HG03045 (cell line): Measurements from ENCODE around the gene BANK1.

Experiments used
- ATAC-seq: cut with Tn5 transposase; IDR thresholded peaks from one replicate; pipeline ENCODE4 v1.9.1; 2021; ENCODE audit warnings: mild to moderate bottlenecking, moderate library complexity; ENCODE audit not compliant: unreplicated experiment

Gene BANK1, protein sequence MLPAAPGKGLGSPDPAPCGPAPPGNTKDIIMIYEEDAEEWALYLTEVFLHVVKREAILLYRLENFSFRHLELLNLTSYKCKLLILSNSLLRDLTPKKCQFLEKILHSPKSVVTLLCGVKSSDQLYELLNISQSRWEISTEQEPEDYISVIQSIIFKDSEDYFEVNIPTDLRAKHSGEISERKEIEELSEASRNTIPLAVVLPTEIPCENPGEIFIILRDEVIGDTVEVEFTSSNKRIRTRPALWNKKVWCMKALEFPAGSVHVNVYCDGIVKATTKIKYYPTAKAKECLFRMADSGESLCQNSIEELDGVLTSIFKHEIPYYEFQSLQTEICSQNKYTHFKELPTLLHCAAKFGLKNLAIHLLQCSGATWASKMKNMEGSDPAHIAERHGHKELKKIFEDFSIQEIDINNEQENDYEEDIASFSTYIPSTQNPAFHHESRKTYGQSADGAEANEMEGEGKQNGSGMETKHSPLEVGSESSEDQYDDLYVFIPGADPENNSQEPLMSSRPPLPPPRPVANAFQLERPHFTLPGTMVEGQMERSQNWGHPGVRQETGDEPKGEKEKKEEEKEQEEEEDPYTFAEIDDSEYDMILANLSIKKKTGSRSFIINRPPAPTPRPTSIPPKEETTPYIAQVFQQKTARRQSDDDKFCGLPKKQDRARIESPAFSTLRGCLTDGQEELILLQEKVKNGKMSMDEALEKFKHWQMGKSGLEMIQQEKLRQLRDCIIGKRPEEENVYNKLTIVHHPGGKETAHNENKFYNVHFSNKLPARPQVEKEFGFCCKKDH

DNA sequence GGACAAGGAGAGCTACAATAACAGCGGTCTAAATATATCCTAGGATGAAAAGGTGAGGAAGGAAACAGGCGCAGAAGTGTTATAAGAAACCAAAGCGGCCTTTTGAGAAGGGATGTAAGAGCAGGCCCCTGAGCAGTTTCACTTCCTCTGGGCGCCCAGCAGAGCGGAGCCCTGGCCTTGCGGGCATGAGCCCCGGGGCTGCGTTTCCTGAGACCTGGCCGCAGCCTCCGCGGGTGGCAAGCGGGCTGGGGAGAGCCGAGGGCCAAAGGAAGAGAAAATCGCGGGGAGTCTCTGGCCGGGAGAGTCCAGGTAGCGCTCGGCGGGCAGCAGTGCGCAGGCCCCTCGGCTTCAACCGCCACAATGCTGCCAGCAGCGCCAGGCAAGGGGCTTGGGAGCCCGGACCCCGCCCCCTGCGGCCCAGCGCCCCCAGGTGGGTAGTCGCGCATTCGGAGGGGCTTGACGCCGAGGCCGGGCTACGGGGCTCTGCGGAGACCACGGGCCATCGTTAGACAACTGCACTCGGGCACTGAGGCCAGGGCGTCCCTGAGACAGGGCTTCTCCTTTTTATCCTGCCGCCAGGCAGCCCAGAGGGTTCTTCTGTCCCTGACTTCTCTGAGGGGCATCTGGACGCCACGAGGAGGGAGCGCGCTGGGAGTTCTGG is at the start of gene BANK1:
TSS of gene BANK1 (plus strand) at position 210 of the 661 bp plus-strand sequence. CDS start at position 361, 151 bp downstream.
- peak; percentile 100 for ATAC-seq

DNA sequence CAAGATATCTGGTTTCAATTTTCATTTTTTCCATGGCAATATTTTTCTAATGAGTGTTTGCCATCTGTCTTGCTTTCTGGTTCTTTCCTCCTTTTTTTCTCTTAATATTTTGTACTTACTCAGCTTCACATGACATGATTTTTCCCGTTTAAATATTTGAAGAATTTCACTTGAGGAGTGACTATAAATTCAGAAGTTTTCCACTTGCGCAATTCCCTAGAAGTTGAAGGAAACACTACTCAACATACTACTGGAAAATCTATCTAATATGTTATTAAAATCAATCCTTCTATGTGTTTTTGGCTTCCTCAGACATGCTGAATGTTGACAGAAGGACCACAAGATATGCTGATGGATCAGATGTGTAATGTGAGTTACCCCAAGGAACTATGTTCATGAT is 36.8 kb upstream of the BANK1 start:
- no peak for ATAC-seq

DNA sequence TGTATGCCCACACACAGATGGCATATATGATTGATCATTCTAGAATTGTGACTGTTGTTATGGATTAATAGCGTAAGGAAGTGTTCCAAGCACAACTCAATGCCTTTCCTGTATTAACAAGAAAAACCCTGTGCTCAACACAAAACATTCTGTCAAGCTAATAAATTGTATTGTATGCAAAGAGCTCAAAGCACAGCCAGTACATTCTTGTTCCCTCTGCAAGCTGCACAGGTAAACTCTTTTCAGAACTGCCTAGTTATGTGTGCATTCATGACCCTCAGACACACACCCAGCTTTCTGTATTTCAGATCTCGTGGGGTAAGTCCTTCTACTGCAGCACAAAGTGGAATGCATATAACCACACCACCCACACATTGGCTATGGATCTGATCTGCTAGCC is 34.3 kb upstream of the BANK1 start:
- ATAC-seq = no peak

DNA sequence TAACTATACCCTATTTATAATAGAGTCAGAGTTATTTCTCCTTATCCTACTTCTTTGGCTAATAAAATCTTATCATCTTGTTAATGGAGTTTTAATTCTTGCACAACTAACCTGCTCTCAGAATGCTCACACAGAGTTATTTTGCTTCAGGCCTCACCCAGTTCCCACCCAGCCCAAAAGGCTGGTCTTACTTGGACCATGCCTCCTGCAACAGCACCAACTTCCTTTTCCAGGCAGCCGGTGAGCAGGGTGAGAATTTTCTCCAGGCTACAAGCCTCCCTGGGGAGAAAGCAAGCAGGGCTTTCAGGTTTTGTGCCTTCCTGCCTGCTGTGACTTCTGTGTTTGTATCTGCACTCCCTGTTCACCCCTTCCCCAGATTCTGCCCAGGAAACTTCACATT is 29.1 kb upstream of the BANK1 start:
- ATAC-seq = no peak

DNA sequence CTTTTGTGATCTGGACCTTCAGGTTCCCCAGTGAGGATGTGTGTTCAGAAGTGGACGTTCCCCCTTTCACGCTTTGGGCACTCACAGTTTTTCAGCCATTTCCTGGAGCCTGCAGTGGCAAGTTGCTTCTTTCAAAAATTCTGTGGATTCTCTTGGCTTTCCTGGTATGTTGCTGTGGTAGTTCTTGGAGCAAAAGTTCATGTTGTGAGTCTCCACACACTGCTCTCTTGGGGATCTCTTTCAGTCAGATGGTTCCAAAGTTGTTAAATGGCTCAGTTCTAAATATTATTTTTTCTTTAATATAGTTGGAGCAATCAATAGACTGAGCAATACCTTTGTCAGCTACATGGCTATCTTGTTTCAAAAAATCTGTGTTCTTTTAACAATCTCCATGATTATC is 28.5 kb upstream of the BANK1 start:
- ATAC-seq = no peak

DNA sequence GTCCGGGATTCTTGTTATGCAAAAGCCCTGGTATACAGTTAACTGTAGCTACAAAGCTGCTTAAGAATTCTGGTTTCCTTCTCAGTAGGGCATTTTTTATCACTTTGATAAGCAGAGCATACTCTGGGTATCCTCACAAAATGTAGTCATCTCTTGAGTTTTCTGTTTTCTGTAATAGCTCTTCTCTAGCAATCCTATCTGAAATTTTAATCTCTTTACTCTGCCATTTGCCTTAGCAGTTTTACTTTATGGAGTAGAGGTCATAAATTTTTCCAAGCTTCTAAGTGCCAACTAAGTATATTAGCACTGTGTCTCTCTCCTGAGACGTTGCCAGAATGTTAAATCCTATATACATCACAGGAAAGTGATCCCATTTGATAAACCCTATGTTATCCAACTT is 28.0 kb upstream of the BANK1 start:
- no peak for ATAC-seq

DNA sequence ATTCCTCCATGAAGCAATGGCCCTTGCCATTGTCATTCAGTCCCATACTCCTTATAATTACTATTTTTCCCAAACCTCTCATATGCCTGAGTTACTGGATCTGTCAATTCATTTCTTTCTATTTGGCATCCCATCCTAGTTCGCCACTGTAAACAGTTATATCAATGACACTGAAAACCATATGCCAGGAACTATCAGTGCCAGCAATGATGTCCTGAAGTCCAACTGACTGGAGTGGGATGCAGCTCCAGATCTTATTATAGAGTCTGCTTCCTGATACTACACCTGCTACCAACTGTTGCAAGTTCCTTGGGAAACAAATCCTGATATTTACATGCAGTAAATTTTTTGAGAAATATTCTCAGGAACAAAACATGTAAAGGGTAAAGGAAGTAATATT is 27.0 kb upstream of the BANK1 start:
- ATAC-seq = no peak

DNA sequence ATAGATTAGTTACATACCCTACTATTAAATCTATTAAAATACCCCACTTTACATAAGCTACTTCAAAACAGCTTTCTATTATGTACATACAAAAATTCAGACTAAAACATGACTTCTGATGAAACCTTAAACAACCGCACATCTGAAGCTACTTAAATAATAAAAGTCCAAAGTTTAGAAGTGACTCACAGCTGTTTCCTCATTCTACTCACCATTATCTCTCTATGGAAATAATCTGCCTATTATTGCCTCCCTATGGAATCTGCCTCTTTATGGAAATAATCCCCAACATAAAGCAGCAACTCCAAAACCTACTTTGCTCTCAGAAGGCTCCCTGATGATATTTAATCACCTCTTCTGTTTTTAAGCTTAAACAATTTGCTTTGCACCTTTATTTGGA is 15.7 kb upstream of the BANK1 start:
- ATAC-seq = no peak

DNA sequence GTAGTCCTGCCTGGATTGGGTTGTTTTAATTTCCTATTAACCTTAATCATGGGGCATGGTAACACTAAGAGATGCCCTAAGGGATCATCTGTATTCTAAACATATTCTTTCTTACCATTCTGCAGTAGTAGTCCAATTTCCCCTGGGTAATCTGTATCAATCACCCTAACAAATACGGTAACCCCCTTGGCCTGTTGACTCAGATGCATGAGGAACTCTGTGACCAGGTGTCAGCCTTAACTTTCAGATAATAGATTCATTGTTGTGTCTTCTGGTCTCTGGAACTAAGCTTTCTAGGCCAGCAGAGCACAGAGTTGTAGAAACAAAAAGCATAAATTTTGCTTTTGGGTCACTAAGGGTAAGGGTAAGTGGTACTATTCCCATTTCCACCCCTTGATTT is 13.1 kb upstream of the BANK1 start:
- no peak for ATAC-seq

DNA sequence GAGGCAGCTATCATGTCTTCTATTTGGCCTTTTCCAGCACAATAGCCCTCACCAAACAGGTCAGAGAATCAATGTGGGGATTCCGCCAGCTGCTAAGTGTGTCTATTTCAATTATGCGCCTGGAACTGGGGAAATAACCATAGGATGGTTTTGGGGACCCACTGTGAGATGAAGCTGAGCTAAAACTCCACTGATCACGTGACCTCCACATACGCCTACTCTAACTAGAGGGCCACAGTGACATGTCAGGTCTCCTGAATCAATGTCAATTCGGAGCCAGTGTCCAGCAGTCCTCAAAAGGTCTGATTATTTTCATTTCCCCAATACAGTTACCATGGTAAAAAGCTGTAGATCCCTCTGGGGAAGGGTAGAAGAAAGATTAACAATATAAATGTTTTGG is 10.2 kb upstream of the BANK1 start:
- no peak for ATAC-seq

DNA sequence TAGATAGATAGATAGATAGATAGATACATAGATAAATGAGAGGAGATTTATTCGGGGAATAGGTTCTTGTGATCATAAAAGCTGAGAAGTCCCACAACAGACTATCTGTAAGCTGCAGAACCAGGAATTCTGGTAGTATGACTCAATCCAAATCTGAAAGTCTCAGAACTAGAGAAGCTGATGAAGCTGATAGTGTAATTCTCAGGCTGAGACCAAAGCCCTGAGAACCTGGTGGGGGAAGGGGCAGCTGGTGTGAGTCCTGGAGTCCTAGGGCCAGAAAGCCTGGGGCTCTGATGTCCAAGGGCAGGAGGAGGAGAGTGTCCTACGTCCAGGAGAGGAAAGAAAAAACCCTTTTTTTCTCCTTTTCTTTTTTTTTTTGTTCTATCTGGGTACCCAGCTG is 8.0 kb upstream of the BANK1 start:
- no peak for ATAC-seq

DNA sequence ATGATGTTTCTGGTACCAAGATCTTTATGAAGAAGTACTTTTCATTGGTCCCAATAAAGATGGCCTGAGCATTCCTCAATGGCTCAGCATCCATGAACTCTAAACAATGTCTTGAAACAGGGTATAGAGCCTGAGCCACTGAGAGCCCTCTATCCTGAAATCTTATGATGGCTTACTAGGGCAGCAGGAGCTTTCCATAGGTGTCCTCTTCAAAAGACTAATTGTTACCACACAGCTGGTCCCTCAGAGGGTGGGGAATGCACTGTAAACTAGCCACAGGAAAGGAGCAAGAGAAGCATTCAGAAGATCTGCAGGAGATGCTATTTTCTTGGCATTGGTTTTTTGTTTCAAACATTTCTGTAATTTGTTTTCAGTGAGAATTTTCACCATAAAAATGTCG is 5.6 kb upstream of the BANK1 start:
- no peak for ATAC-seq

DNA sequence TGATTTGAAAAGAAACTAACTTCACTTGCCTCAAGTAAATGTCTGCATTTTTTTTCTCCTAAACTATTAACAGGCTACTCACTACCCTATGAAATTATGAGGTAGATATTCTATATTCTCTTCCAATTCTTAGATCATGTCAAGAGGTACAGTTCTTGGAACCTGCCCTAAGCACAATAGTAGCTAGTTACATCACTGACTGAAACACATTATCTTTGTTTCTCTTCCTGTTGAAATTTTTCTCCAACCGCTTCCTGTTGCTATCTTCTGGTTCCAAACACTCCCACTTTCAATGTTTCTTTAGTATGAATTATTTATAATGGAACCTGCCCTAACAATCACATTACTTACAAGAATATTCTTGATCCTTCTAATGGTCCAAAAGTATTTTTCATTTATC is 5.0 kb upstream of the BANK1 start:
- no peak for ATAC-seq

DNA sequence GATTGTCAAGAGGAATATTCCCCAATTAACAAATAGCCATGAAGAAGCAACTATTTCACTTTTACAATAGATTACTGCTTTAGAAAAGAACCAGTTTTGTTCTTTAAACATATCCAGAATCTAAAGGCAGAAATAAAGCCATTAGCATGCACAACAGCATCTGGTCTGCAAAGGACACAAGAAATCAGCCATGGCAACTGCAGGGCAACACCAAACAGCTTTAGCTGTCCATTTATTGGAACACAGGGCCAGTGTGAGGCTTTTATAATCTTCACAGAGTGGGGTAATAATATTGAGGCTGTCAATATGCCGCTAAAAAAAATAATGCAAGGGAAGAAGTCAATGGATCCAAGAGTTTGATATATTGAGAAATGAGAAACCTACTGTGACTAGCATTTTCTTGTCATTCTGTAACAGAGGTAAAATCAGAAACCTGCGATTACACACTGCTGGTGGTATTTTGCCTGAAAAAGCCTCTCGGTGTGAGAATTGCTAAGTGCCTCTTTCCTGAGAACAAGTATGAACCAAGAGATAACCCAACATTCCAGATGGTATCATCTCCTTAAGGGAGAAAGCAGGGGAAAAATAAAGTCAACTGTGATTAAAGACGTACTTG is 2.7 kb upstream of the BANK1 start:
- no peak for ATAC-seq

DNA sequence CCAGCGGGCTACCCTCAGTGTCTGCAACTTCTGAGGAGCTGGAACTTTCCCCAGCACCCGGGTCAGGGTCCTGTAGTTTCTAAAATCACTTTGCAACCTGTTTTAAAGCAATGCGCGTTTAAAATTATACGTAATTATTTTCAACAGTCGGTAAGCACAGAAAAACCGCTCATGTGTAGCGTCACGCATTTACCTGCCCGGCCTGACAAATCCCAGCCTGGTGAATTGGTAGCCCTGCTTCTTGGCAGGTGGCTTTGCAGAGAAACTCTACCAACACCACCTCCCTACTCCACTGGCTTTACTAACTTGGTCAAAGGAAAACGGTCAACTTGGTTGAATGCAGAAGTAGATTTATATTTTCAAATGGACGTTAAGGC is 640 bp downstream of the BANK1 start:
- peak; percentile 11 for ATAC-seq

DNA sequence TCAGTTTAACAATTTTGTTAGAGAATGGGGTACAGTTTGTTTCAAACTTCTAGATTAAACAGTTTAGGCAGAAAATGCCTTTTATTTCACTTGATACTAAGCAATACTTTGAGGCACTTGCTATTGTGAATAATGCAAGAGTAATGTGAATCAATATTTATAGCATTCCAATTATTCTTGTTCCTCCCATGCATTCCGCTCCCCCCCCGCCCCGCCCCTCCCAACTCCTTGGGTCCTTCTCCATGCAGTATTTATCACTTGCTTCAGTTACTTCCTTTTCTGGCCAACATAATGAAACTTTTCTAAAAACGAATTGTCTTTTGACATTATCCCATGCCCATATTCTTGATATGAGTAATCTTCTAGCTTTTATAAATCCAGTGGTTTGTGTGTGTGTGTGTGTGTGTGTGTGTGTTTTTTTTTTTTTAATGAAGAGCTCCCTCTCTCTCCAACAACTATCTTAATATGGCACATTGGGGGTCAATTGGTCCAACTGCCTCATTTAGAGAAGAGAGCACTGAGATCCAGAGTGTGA is 1.6 kb downstream of the BANK1 start:
- no peak for ATAC-seq

DNA sequence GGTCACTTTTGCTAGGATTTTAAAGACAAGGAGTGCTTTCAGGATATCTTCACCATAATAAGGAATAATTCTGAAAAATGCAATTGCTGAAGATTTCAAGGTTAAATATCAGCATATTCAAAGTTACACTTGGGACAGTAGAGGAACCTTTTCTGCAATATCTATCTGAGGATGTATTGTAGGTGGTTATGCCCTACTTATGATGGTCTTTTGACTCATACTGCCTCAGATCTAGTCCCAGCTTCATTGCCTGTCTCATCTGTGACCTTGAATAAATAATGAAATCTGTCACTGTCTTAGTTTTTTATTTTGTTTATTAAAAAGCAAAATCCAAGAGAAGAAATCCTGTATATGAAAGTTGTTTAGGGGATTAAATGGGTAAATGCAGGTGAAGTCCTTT is 2.9 kb downstream of the BANK1 start:
- no peak for ATAC-seq

DNA sequence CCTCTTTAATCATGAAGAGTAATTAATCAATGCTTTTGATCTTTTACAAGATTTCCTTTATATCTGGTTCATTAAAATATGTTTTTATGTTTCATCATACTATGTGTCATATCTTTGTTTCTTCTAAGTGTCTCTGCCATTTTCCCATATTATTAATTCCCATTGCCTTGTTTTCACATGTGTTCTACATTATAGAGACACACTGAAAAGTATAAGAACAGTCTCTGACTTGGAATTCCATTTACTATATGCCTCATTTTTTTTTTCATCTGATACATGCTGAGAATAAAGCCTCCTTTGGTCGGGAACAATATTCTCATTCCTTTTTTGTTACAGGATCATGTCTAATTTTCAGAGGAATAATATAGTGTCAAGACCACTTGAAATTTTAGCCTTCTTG is 4.3 kb downstream of the BANK1 start:
- ATAC-seq = no peak

DNA sequence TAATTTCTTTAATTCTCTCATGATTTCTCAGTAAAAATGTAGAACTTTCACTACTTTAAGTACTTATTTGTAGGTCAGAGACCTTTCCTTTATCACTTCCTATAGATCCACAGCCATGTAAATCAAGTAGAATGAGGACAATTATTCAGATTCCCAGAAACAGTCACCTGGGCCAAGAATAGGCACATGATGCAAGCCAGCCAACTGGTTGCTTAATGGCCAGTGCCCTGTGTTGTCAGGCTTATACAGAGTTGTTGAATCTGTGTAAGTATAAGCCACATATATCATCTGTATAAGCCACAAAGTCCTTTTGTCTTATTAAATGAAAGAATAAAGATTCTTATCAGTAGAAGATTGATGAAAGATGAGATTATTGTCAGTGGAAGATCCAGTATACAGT is 5.2 kb downstream of the BANK1 start:
- ATAC-seq = no peak

DNA sequence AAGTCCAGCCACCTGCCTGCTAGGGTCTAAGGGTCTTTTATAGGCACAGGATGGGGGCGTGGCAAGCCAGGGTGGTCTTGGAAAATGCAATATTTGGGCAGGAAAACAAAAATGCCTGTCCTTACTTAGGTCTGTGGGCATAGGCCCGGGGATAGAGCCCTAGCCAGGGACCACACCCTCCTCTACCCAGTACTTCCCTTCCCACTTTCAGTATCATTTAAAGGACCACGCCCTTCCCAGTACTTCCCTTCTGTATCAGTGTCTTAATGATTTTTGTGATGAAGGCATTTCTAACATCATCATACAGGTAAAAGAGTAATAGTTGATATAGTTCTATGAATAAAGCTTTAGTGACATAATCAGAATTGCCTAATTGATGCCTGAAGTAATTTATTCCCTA is 11.4 kb downstream of the BANK1 start:
- no peak for ATAC-seq

DNA sequence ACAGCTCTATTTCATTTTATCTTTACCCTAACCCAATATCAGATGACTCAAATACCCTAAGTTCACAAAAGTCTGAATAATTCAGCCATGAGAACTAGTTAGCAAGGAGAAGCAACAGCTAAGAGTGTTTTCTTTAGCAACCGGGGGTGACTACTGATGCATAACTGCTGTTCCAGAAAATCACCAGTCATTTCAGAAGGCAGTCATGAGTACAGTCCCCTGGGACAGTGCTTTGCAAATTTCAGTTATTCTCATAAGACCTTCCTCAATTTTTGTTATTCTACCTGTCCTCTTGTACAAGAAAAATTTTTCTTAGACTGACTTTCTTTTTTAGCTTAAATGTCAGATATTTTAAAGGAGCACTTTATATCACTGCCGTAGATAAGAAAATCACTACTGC is 16.4 kb downstream of the BANK1 start:
- ATAC-seq = peak; percentile 97
